GM12891 (cell line): ENCODE results near the gene KCNJ14.
A peak's percentile ranks its signal among the peaks of the same experiment; 100 is the strongest.

Source experiments
- DNase-seq: peaks from one replicate; pipeline ENCODE4 v3.0.0; 2011; ENCODE audit warnings: low spot score; ENCODE audit not compliant: insufficient read length
- FAIRE-seq: peaks from 2 replicates; lab custom pipeline; 2011; peaks lifted over from hg19 to GRCh38; lab: Jason Lieb, UNC
- PAX5 ChIP-seq: IDR thresholded peaks from 2 replicates; pipeline ENCODE4 v1.6.1; 2011; ENCODE audit warnings: low read length, moderate library complexity, mild to moderate bottlenecking; ENCODE audit not compliant: insufficient read depth, severe bottlenecking
- POLR2A ChIP-seq: IDR thresholded peaks from 2 replicates; pipeline ENCODE4 v1.6.1; 2011; ENCODE audit warnings: low read depth, low read length, control low read depth
- POLR2AphosphoS5 ChIP-seq: IDR thresholded peaks from 2 replicates; pipeline ENCODE4 v1.6.1; 2011; ENCODE audit warnings: low read depth, low read length, control low read depth
- POU2F2 ChIP-seq: IDR thresholded peaks from 2 replicates; pipeline ENCODE4 v1.6.1; 2011; ENCODE audit warnings: low read depth, mild to moderate bottlenecking, control low read depth, low read length, moderate library complexity
- SPI1 ChIP-seq: IDR thresholded peaks from 2 replicates; pipeline ENCODE4 v1.6.1; 2011; ENCODE audit warnings: low read depth, low read length, control low read depth
- TAF1 ChIP-seq: IDR thresholded peaks from 2 replicates; pipeline ENCODE4 v1.6.1; 2011; ENCODE audit warnings: low read depth, low read length, control low read depth

The KCNJ14 gene

GRCh38 chr19:48477067-48477685 lies 21.8 kb downstream of the KCNJ14 start:
- no peak for TF ChIP-seq POU2F2
- TF ChIP-seq SPI1 = no peak
- no peak for TF ChIP-seq POLR2AphosphoS5
- TF ChIP-seq PAX5 = no peak
- no peak for TF ChIP-seq POLR2A
- no peak for TF ChIP-seq TAF1
- DNase-seq (no peak), FAIRE-seq (no peak)

GRCh38 chr19:48477698-48478338 lies 22.4 kb downstream of the KCNJ14 start:
- DNase-seq (no peak), FAIRE-seq (no peak)
- TF ChIP-seq PAX5 (no peak), TAF1 (no peak), POLR2A (no peak), POU2F2 (no peak)

- DNase-seq = no peak
- TF ChIP-seq POLR2A (no peak), TAF1 (no peak), PAX5 (no peak), SPI1 (no peak), POU2F2 (no peak), POLR2AphosphoS5 (no peak)
- FAIRE-seq = no peak
These were observed 23.2 kb downstream of the KCNJ14 start for GRCh38 chr19:48478339-48479256.

GRCh38 chr19:48479686-48480085 lies 24.3 kb downstream of the KCNJ14 start:
- DNase-seq (no peak), FAIRE-seq (no peak)
- TF ChIP-seq POLR2A (no peak), POLR2AphosphoS5 (no peak), PAX5 (no peak), POU2F2 (no peak), SPI1 (no peak), TAF1 (no peak)

- DNase-seq = no peak
- no peak for FAIRE-seq
- TF ChIP-seq SPI1 (no peak), POU2F2 (no peak), POLR2AphosphoS5 (no peak), POLR2A (no peak), PAX5 (no peak), TAF1 (no peak)
These were observed 24.8 kb downstream of the KCNJ14 start for GRCh38 chr19:48480183-48480557.

- DNase-seq (no peak), FAIRE-seq (peak; percentile 80)
- no peak for TF ChIP-seq SPI1
- TF ChIP-seq PAX5 = no peak
- no peak; the same call in 1 of the 2 replicates for TF ChIP-seq POLR2AphosphoS5
- no peak for TF ChIP-seq POU2F2
- TF ChIP-seq TAF1 = no peak
- no peak for TF ChIP-seq POLR2A
These were observed 25.5 kb downstream of the KCNJ14 start for GRCh38 chr19:48480558-48481500.

GRCh38 chr19:48481846-48482639 lies 26.7 kb downstream of the KCNJ14 start:
- FAIRE-seq (no peak), DNase-seq (no peak)
- no peak for TF ChIP-seq PAX5
- no peak for TF ChIP-seq TAF1
- no peak for TF ChIP-seq SPI1
- TF ChIP-seq POLR2A = no peak
- TF ChIP-seq POLR2AphosphoS5 = no peak
- TF ChIP-seq POU2F2 = no peak
